BJ (cell line): ENCODE measurements around the gene ZBTB46. TPM values are rescaled to one million over a fixed set of nuclear protein-coding genes. Genes with fewer than 3 reads are reported as not detected.
"Not testable (repeated sequence)": the region's sequence is repeated elsewhere in the genome, so short reads cannot be mapped to it uniquely, and the experiment has no call there.

Experiments
- CTCF ChIA-PET: fragments of 350-600 bp; formaldehyde crosslinking; extraction: SDS; loops from one replicate; lab custom pipeline; 2021; ENCODE audit warnings: antibody characterized with exemption, inconsistent platforms; lab: Yijun Ruan, JAX
- POLR2A ChIA-PET: fragments of 300-600 bp; sonication (Branson Sonifier 250); formaldehyde crosslinking; extraction: SDS; loops from one replicate; lab custom pipeline; 2021; ENCODE audit warnings: antibody characterized with exemption; lab: Charles Lee
- DNase-seq: peaks from one replicate; pipeline ENCODE4 v3.0.0-alpha.2; 2011; ENCODE audit warnings: low read depth
- H3K27me3 ChIP-seq: 2 replicates; pipeline ENCODE4 v1.6.0; 2011; ENCODE audit warnings: low read length; ENCODE audit not compliant: control insufficient read depth, insufficient read depth
- H3K36me3 ChIP-seq: 2 replicates; pipeline ENCODE4 v1.5.1; 2011; ENCODE audit warnings: low read length; ENCODE audit not compliant: control insufficient read depth, insufficient read depth
- H3K4me3 ChIP-seq: 2 replicates; pipeline ENCODE4 v1.5.1; 2011; ENCODE audit warnings: low read depth, mild to moderate bottlenecking, control low read depth, low read length
- CTCF ChIP-seq: IDR thresholded peaks from 2 replicates; pipeline ENCODE4 v1.5.1; 2011; ENCODE audit warnings: low read depth, mild to moderate bottlenecking, control low read depth, inconsistent platforms, low read length, moderate library complexity; ENCODE audit not compliant: insufficient read depth
- polyA minus RNA-seq: library from RNA; depleted of rRNA, polyadenylated mRNA; stranded (reverse); fragments of >200 nt; gene quantifications from 2 replicates; pipeline ENCODE4 v1.2.3, GENCODE V29; 2011; rRNA and poly(A)+ RNA removed
- polyA plus RNA-seq: library from polyadenylated mRNA; depleted of rRNA; stranded (reverse); fragments of >200 nt; gene quantifications from 2 replicates; pipeline ENCODE4 v1.2.3, GENCODE V29; 2011; rRNA removed

Gene ZBTB46
- polyA plus RNA-seq (0.13 and 0.32 TPM in 2 replicates), polyA minus RNA-seq (1.9 and 3.6 TPM in 2 replicates)

GRCh38 chr20:63830841-63831588, at the start of gene ZBTB46:
ZBTB46 (minus strand) TSS chr20:63831264; CDS start chr20:63790757, 40,507 bp downstream.
- no peaks in the 10 kb centered on the region for H3K36me3 ChIP-seq
- no peak for DNase-seq
- peaks cover 16% of the 10 kb centered on the region for H3K27me3 ChIP-seq
- TF ChIP-seq CTCF = no peak
- CTCF ChIA-PET = no interaction called here
- POLR2A ChIA-PET = no interaction called here
- peak within 1 kb of the TSS; percentile 39 for H3K4me3 ChIP-seq

- no peak for DNase-seq
- no peak for TF ChIP-seq CTCF
Observed at GRCh38 chr20:63878899-63879663, 48.0 kb upstream of the ZBTB46 start.

GRCh38 chr20:63877755-63878470, 46.8 kb upstream of the ZBTB46 start:
- DNase-seq = no peak
- ChIA-PET POLR2A (no interaction called here), CTCF (interaction anchor here (0.9 to 1.0 kb wide), 2 partner anchors 13 to 20 kb away, joined by 3 read pairs; partner anchors contain the start of gene TPD52L2)
- no peaks in the 10 kb centered on the region for H3K27me3 ChIP-seq
- TF ChIP-seq CTCF = no peak
- no peak overlapping the region for H3K4me3 ChIP-seq
- peaks cover 46% of the 10 kb centered on the region for H3K36me3 ChIP-seq

More at GRCh38 chr20:63878899-63879663, 48.0 kb upstream of the ZBTB46 start:
- ChIA-PET CTCF (interaction anchor here (0.9 kb wide), 1 partner anchor 14 kb away, joined by 3 read pairs; the partner anchor contains the start of gene TPD52L2), POLR2A (no interaction called here)
- H3K36me3 ChIP-seq = peaks cover 53% of the 10 kb centered on the region
- H3K4me3 ChIP-seq = no peak overlapping the region
- no peaks in the 10 kb centered on the region for H3K27me3 ChIP-seq

- Histone ChIP-seq H3K36me3 (peaks cover 39% of the 10 kb centered on the region), H3K4me3 (no peak overlapping the region), H3K27me3 (no peaks in the 10 kb centered on the region)
- POLR2A ChIA-PET = no interaction called here
- CTCF ChIA-PET = interaction anchor here (1.0 kb wide), 1 partner anchor 10 kb away, joined by 3 read pairs; no protein-coding TSS in a partner anchor
- TF ChIP-seq CTCF = no peak
- no peak for DNase-seq
Observed at GRCh38 chr20:63876489-63877036, 45.5 kb upstream of the ZBTB46 start.

GRCh38 chr20:63874241-63874640, 43.2 kb upstream of the ZBTB46 start:
- H3K27me3 ChIP-seq, H3K4me3 ChIP-seq, DNase-seq, CTCF ChIA-PET: not testable (repeated sequence)
- H3K36me3 ChIP-seq = peaks cover 40% of the 10 kb centered on the region
- POLR2A ChIA-PET = interaction anchor here (0.6 kb wide), 1 partner anchor 82 kb away, joined by 4 read pairs; the partner anchor contains the start of gene UCKL1
